ENCODE data around the gene CCNC.

DNA sequence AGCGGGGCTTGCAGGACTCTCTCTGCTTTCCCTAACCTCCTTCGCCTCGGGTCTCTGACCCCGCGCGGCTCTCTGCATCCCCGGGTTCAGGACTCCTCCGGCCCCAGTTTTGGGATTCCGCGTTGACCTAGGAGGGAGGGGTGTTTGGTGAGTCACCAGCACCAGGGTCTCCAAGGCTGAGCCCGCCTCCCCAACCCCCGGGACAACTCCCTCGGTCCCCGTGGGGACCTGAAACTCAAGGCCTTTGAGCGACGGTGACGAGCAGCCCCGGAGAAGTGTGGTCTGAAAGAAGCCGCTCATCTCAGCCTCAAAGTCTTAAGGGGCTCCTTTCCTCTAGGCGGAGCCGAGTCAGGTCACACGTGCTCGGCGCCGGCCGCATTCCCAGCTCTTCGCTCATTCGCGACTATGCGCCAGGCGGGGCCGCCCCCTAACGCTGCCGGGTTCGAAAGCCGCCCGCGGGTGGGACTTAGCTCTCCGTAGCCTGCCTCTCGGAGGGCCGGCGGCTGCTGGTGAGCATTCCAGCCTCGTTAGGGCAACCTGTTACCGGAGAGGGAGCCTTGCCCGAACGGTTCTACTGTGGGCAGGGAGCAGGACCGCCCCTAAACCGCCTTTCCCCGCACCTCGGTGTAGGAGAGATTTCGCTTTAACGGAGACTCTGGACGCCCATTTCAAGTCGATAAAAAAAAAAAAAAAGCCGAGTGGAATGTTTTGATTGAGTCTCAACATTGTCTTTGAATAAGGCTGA is 35.1 kb upstream of the CCNC start:
- TF ChIP-seq, protein P1, sequence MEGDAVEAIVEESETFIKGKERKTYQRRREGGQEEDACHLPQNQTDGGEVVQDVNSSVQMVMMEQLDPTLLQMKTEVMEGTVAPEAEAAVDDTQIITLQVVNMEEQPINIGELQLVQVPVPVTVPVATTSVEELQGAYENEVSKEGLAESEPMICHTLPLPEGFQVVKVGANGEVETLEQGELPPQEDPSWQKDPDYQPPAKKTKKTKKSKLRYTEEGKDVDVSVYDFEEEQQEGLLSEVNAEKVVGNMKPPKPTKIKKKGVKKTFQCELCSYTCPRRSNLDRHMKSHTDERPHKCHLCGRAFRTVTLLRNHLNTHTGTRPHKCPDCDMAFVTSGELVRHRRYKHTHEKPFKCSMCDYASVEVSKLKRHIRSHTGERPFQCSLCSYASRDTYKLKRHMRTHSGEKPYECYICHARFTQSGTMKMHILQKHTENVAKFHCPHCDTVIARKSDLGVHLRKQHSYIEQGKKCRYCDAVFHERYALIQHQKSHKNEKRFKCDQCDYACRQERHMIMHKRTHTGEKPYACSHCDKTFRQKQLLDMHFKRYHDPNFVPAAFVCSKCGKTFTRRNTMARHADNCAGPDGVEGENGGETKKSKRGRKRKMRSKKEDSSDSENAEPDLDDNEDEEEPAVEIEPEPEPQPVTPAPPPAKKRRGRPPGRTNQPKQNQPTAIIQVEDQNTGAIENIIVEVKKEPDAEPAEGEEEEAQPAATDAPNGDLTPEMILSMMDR (conservative IDR thresholded peaks at IDR 0.05) = no peak
- TF ChIP-seq ZFX (IDR thresholded peaks at IDR 0.05) = no peak

Measured in C4-2B (cell line).